HepG2 (cell line): ENCODE data around the gene MYH10. TPM values are rescaled to one million over a fixed set of nuclear protein-coding genes. Genes with fewer than 3 reads are reported as not detected.

Source experiments
- HDAC2 ChIP-seq: sonication (generic); formaldehyde crosslinking; IDR thresholded peaks from 2 replicates; pipeline ENCODE4 v1.4.0; 2020; ENCODE audit warnings: missing genetic modification reagents
- KAT7 ChIP-seq: IDR thresholded peaks from 2 replicates; pipeline ENCODE4 v1.6.1; 2018; ENCODE audit warnings: borderline replicate concordance, missing compliant biosample characterization
- MXD4 ChIP-seq: IDR thresholded peaks from 2 replicates; pipeline ENCODE4 v1.6.1; 2016; ENCODE audit warnings: mild to moderate bottlenecking, missing biosample characterization, missing genetic modification reagents
- NCOR1 ChIP-seq: fragments of 200-600 bp; sonication (generic); IDR thresholded peaks from 2 replicates; pipeline ENCODE4 v1.7.0; 2017; ENCODE audit warnings: antibody characterized with exemption, low read length, borderline replicate concordance
- NFATC3 ChIP-seq: sonication (generic); formaldehyde crosslinking; IDR thresholded peaks from 2 replicates; pipeline ENCODE4 v1.5.1; 2020; ENCODE audit warnings: mild to moderate bottlenecking, missing genetic modification reagents
- PCBP2 ChIP-seq: fragments of 200-400 bp; formaldehyde crosslinking; optimal IDR thresholded peaks from 2 replicates; pipeline ENCODE3; 2018; ENCODE audit warnings: low read length, low read depth; ENCODE audit not compliant: poor library complexity, severe bottlenecking
- PHF20 ChIP-seq: sonication (generic); formaldehyde crosslinking; IDR thresholded peaks from 2 replicates; pipeline ENCODE4 v1.5.0; 2020; ENCODE audit warnings: mild to moderate bottlenecking, missing genetic modification reagents
- PHF5A ChIP-seq: IDR thresholded peaks from one replicate; pipeline ENCODE4 v1.6.1; 2018; ENCODE audit warnings: low read depth, missing genetic modification reagents; ENCODE audit not compliant: unreplicated experiment
- POLR2G ChIP-seq: fragments of 200-400 bp; formaldehyde crosslinking; IDR thresholded peaks from 2 replicates; pipeline ENCODE4 v1.6.1; 2018; ENCODE audit warnings: mild to moderate bottlenecking, low read depth, low read length, moderate library complexity
- PREB ChIP-seq: sonication (generic); formaldehyde crosslinking; IDR thresholded peaks from 2 replicates; pipeline ENCODE4 v1.4.0; 2020; ENCODE audit warnings: missing genetic modification reagents
- RAD21 ChIP-seq: fragments of 450-650 bp; formaldehyde crosslinking; IDR thresholded peaks from 2 replicates; pipeline ENCODE4 v1.5.0; 2020; ENCODE audit warnings: mild to moderate bottlenecking
- RBAK ChIP-seq: sonication (generic); formaldehyde crosslinking; IDR thresholded peaks from 2 replicates; pipeline ENCODE4 v1.5.1; 2020; ENCODE audit warnings: mild to moderate bottlenecking, missing genetic modification reagents
- RFXAP ChIP-seq: sonication (generic); formaldehyde crosslinking; IDR thresholded peaks from 2 replicates; pipeline ENCODE4 v1.4.0; 2020; ENCODE audit warnings: missing genetic modification reagents, borderline replicate concordance
- RNF2 ChIP-seq: fragments of 450-650 bp; conservative IDR thresholded peaks from 2 replicates; pipeline ENCODE4 v1.6.1; 2016; ENCODE audit warnings: low read depth
- SOX13 ChIP-seq, 3 experiments: fragments of 450-650 bp in 1 of 3; sonication (generic) in 1 of 3; formaldehyde crosslinking in 1 of 3; IDR thresholded peaks in 2 of 3; conservative IDR thresholded peaks in 1 of 3; 2 replicates each; pipeline versions ENCODE4 v1.5.0 to v1.6.1; 2016 to 2020; ENCODE audit warnings: antibody characterized with exemption in 1 of 3, mild to moderate bottlenecking in 1 of 3, missing compliant biosample characterization in 1 of 3, missing genetic modification reagents in 1 of 3, moderate library complexity in 1 of 3
- SP2 ChIP-seq: sonication (generic); formaldehyde crosslinking; IDR thresholded peaks from 2 replicates; pipeline ENCODE4 v1.5.1; 2020; ENCODE audit warnings: mild to moderate bottlenecking, missing genetic modification reagents
- ZMYM2 ChIP-seq: sonication (generic); formaldehyde crosslinking; IDR thresholded peaks from 2 replicates; pipeline ENCODE4 v1.8.0; 2022; ENCODE audit warnings: mild to moderate bottlenecking, missing genetic modification reagents
- ZNF101 ChIP-seq: sonication (generic); formaldehyde crosslinking; IDR thresholded peaks from 2 replicates; pipeline ENCODE4 v1.4.0; 2020; ENCODE audit warnings: mild to moderate bottlenecking, low read depth, missing genetic modification reagents, borderline replicate concordance
- ZNF446 ChIP-seq: sonication (generic); formaldehyde crosslinking; IDR thresholded peaks from 2 replicates; pipeline ENCODE4 v1.5.0; 2020; ENCODE audit warnings: mild to moderate bottlenecking, missing genetic modification reagents
- ZNF576 ChIP-seq: sonication (generic); formaldehyde crosslinking; IDR thresholded peaks from 2 replicates; pipeline ENCODE4 v1.4.0; 2020; ENCODE audit warnings: mild to moderate bottlenecking, missing genetic modification reagents
- ZNF746 ChIP-seq: sonication (generic); formaldehyde crosslinking; IDR thresholded peaks from 2 replicates; pipeline ENCODE4 v1.8.0; 2022; ENCODE audit warnings: mild to moderate bottlenecking, missing genetic modification reagents
- ZNF768 ChIP-seq: sonication (generic); formaldehyde crosslinking; IDR thresholded peaks from 2 replicates; pipeline ENCODE4 v1.4.0; 2020; ENCODE audit warnings: missing genetic modification reagents
- ZNF773 ChIP-seq: sonication (generic); formaldehyde crosslinking; IDR thresholded peaks from 2 replicates; pipeline ENCODE4 v1.4.0; 2020; ENCODE audit warnings: missing genetic modification reagents, borderline replicate concordance
- ZNF792 ChIP-seq: IDR thresholded peaks from 2 replicates; pipeline ENCODE4 v1.6.1; 2016
- polyA plus RNA-seq, 8 experiments: library from polyadenylated mRNA; depleted of rRNA in 3 of 8; stranded (reverse) in 7 of 8; unstranded in 1 of 8; fragments of >200 nt; fragmentation: Illumina TruSeq in 4 of 8; extraction: Trizol in 4 of 8; gene quantifications; 2 replicates each; pipeline versions ENCODE4 v1.2.1 to v1.2.3, GENCODE V29; 2011 to 2016; ENCODE audit warnings: low read depth in 4 of 8, missing spikeins in 1 of 8, mixed read lengths in 1 of 8; ENCODE audit not compliant: insufficient read depth in 1 of 8
- total RNA-seq, 5 experiments: library from RNA; depleted of rRNA; stranded (reverse); fragments of >200 nt; fragmentation: Illumina TruSeq; extraction: Trizol; gene quantifications; 2 replicates each; pipeline ENCODE4 v1.2.3, GENCODE V29; 2016; ENCODE audit warnings: low read depth in 1 of 5
- TF ChIP-seq, protein P1 (sequence below): sonication (generic); formaldehyde crosslinking; IDR thresholded peaks from 2 replicates; pipeline ENCODE4 v1.4.0; 2020; ENCODE audit warnings: missing genetic modification reagents, borderline replicate concordance
- TF ChIP-seq, protein P2 (sequence below): sonication (generic); formaldehyde crosslinking; IDR thresholded peaks from 2 replicates; pipeline ENCODE4 v1.8.0; 2022; ENCODE audit warnings: missing genetic modification reagents, mild to moderate bottlenecking, borderline replicate concordance
- TF ChIP-seq, protein P3 (sequence below): sonication (generic); formaldehyde crosslinking; IDR thresholded peaks from 2 replicates; pipeline ENCODE4 v1.4.0; 2020; ENCODE audit warnings: missing genetic modification reagents

Gene MYH10
- total and polyA plus RNA-seq, 2 of the 13 experiments (the other 11 are each of a cell fraction or from before 2014, with no cell fraction given), result 43.4 to 68.6 TPM

DNA sequence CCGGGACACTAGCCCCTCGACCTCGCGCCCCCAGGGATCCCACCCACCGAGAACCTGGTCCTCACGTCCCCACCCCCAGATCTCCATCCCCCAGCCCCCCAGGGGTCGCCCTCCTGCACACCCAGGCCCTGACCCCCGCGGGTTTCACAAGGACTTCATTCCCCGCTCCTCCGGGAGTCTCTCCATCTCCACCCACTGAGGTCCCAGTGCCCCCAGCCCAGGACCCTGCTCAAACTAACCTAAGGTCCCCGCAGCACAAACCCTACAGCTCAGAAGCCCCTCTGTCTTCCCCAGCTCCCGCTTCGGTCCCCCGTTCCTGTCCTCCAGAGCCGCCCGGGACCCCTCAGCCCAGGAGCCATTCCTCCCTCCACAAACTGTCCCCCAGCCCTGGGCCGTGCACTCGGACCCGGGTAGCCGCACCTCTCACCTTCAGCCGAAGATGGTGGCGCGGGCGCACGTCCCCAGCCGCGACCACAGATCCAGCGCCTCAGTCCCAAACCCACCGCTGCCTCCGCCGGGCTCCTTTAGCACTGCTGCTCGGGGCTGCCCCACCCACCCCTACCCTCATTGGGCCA is at the start of gene MYH10 (continued):
- TF ChIP-seq, protein P1, sequence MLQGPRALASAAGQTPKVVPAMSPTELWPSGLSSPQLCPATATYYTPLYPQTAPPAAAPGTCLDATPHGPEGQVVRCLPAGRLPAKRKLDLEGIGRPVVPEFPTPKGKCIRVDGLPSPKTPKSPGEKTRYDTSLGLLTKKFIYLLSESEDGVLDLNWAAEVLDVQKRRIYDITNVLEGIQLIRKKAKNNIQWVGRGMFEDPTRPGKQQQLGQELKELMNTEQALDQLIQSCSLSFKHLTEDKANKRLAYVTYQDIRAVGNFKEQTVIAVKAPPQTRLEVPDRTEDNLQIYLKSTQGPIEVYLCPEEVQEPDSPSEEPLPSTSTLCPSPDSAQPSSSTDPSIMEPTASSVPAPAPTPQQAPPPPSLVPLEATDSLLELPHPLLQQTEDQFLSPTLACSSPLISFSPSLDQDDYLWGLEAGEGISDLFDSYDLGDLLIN (CRISPR knock-in tag), result peak; percentile 54; the same call in 1 of the 2 replicates
- no peak for TF ChIP-seq NCOR1
- no peak for TF ChIP-seq ZNF792
- no peak for TF ChIP-seq ZNF773 (CRISPR knock-in tag)
- TF ChIP-seq PHF20, result 0 out of 2 replicates have a peak, but pooled peaks have one; percentile 30
- no peak for TF ChIP-seq RNF2
- TF ChIP-seq ZMYM2, result no peak
- TF ChIP-seq PHF5A (CRISPR knock-in tag), result no peak
- TF ChIP-seq PREB (CRISPR knock-in tag), result no peak
- TF ChIP-seq ZNF746 (CRISPR knock-in tag), result 0 out of 2 replicates have a peak, but pooled peaks have one; percentile 29
- TF ChIP-seq ZNF768, result 0 out of 2 replicates have a peak, but pooled peaks have one; percentile 16
- no peak for TF ChIP-seq RFXAP (CRISPR knock-in tag)
- no peak for TF ChIP-seq ZNF446
- TF ChIP-seq KAT7 (CRISPR knock-in tag), result no peak
- no peak for TF ChIP-seq ZNF101
- TF ChIP-seq HDAC2 (CRISPR knock-in tag), result peak; percentile 21; the same call in 1 of the 2 replicates
- 0 out of 2 replicates have a peak, but pooled peaks have one; percentile 0 for TF ChIP-seq SOX13 (IDR thresholded peaks at IDR 0.05)
- TF ChIP-seq SOX13 (CRISPR knock-in tag; conservative IDR thresholded peaks at IDR 0.05 in 1 of 2, IDR thresholded peaks at IDR 0.05 in 1 of 2), result no peak
- TF ChIP-seq, protein P2, sequence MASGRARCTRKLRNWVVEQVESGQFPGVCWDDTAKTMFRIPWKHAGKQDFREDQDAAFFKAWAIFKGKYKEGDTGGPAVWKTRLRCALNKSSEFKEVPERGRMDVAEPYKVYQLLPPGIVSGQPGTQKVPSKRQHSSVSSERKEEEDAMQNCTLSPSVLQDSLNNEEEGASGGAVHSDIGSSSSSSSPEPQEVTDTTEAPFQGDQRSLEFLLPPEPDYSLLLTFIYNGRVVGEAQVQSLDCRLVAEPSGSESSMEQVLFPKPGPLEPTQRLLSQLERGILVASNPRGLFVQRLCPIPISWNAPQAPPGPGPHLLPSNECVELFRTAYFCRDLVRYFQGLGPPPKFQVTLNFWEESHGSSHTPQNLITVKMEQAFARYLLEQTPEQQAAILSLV, result no peak
- TF ChIP-seq POLR2G, result no peak; the same call in 1 of the 2 replicates
- no peak for TF ChIP-seq ZNF576
- peak; percentile 63; the same call in 1 of the 2 replicates for TF ChIP-seq RAD21 (CRISPR knock-in tag)
- no peak for TF ChIP-seq MXD4 (CRISPR knock-in tag)
- TF ChIP-seq RBAK, result no peak
- TF ChIP-seq PCBP2, result no peak
- no peak for TF ChIP-seq SP2 (CRISPR knock-in tag)
- no peak for TF ChIP-seq NFATC3
- TF ChIP-seq, protein P3, sequence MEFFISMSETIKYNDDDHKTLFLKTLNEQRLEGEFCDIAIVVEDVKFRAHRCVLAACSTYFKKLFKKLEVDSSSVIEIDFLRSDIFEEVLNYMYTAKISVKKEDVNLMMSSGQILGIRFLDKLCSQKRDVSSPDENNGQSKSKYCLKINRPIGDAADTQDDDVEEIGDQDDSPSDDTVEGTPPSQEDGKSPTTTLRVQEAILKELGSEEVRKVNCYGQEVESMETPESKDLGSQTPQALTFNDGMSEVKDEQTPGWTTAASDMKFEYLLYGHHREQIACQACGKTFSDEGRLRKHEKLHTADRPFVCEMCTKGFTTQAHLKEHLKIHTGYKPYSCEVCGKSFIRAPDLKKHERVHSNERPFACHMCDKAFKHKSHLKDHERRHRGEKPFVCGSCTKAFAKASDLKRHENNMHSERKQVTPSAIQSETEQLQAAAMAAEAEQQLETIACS (CRISPR knock-in tag), result peak; percentile 22; the same call in 1 of the 2 replicates
